Mesothelial cell of epicardium (in vitro differentiated cells): ENCODE measurements around the gene PRUNE2. TPM values are rescaled to one million over a fixed set of nuclear protein-coding genes. Genes with fewer than 3 reads are reported as not detected.

ENCODE experiments used
- DNase-seq, 2 experiments: peaks; one replicate each; pipeline ENCODE4 v3.0.0; 2021; ENCODE audit warnings: low spot score in 2 of 2; ENCODE audit not compliant: unreplicated experiment in 2 of 2
- H3K27ac Mint-ChIP-seq: 2 replicates; pipeline ENCODE4 v1.8.0; 2021; ENCODE audit warnings: mixed read lengths
- H3K27me3 Mint-ChIP-seq: 2 replicates; pipeline ENCODE4 v1.8.0; 2021; ENCODE audit warnings: low read depth, mixed read lengths
- H3K36me3 Mint-ChIP-seq: 2 replicates; pipeline ENCODE4 v1.8.0; 2021; ENCODE audit warnings: mixed read lengths
- H3K4me1 Mint-ChIP-seq: 2 replicates; pipeline ENCODE4 v1.8.0; 2021; ENCODE audit warnings: mixed read lengths
- H3K4me3 Mint-ChIP-seq: 2 replicates; pipeline ENCODE4 v1.8.0; 2021; ENCODE audit warnings: mild to moderate bottlenecking, moderate library complexity, mixed read lengths
- H3K9me3 Mint-ChIP-seq: 2 replicates; pipeline ENCODE4 v1.8.0; 2021; ENCODE audit warnings: mixed read lengths
- total RNA-seq: library from RNA; stranded (reverse); gene quantifications from 3 replicates; pipeline ENCODE4 v1.2.1, GENCODE V29; 2021
- TF ChIP-seq, protein P1 (sequence below): fragments of 200-600 bp; sonication (generic); IDR thresholded peaks from one replicate; pipeline ENCODE4 v1.5.0; 2021; ENCODE audit warnings: antibody characterized with exemption; ENCODE audit not compliant: unreplicated experiment

PRUNE2 gene
- total RNA-seq, 1 donor from 2014 or later = 3.4 TPM

DNA sequence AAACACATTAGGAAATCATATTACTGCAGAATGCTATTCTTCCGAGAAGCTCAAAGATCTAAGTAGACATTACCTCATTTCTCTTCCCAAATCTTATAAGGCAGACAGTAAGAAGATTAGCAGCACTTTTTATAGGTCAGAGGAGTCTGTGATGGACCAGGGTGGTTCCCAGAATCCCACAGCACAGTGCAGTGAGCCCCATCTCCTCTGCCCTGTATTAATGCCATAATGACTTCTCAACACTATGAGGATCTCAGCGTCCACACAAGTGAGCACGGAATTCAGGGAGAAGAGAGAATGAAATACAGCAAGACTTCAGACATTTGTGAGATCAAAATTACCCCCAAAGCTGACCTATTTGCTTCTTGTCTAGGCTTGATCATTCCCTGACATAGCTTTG lies 49.9 kb downstream of the PRUNE2 start:
- TF ChIP-seq, protein P1, sequence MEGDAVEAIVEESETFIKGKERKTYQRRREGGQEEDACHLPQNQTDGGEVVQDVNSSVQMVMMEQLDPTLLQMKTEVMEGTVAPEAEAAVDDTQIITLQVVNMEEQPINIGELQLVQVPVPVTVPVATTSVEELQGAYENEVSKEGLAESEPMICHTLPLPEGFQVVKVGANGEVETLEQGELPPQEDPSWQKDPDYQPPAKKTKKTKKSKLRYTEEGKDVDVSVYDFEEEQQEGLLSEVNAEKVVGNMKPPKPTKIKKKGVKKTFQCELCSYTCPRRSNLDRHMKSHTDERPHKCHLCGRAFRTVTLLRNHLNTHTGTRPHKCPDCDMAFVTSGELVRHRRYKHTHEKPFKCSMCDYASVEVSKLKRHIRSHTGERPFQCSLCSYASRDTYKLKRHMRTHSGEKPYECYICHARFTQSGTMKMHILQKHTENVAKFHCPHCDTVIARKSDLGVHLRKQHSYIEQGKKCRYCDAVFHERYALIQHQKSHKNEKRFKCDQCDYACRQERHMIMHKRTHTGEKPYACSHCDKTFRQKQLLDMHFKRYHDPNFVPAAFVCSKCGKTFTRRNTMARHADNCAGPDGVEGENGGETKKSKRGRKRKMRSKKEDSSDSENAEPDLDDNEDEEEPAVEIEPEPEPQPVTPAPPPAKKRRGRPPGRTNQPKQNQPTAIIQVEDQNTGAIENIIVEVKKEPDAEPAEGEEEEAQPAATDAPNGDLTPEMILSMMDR = no peak

DNA sequence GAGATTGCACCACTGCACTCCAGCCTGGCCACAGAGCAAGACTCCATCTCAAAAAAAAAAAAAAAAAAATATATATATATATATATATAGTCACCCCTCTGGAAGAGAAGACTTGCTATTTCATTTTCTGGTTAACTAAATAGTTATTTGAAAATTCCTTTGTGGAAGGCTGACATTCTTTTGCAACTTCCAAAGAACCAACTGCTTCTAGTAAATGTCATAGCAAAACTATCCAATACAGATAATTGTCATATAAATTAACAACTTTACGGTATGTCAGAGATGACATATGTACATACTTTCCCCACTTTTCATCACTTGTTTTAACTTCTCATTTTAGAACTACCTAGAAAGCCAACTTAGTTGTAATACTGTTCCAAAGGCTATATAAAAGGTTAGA lies 50.9 kb downstream of the PRUNE2 start:
- Mint-ChIP-seq H3K27me3 (no peaks in the 10 kb centered on the region), H3K9me3 (peaks cover 5% of the 10 kb centered on the region), H3K27ac (no peak overlapping the region), H3K4me3 (no peak overlapping the region), H3K4me1 (no peaks in the 10 kb centered on the region), H3K36me3 (no peaks in the 10 kb centered on the region)
- TF ChIP-seq, protein P1 = no peak
- DNase-seq = no peak

More for the DNA sequence above, 49.9 kb downstream of the PRUNE2 start:
- H3K4me1 Mint-ChIP-seq = no peaks in the 10 kb centered on the region
- peaks cover 5% of the 10 kb centered on the region for H3K9me3 Mint-ChIP-seq
- H3K4me3 Mint-ChIP-seq = no peak overlapping the region
- H3K36me3 Mint-ChIP-seq = no peaks in the 10 kb centered on the region
- no peaks in the 10 kb centered on the region for H3K27me3 Mint-ChIP-seq
- no peak for DNase-seq
- no peak overlapping the region for H3K27ac Mint-ChIP-seq

DNA sequence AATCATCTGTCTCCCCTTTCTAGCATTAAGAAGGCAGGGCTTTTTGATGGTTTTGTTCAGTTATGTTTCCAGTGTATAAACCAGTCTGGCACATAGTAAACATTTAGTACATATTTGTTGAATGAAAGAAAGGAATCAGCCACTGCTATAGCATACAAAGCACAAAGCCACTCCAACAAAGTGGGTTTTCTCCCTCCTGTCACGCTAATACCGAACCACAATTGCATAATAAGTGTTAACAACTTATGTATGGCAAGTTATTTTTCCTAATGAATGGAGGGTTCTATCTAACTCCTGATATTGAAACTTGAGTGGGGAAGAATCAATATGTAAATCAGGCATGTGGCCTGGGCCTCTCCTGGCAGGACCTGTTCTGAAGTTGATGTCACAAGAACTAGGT lies 53.9 kb downstream of the PRUNE2 start:
- DNase-seq = no peak
- no peaks in the 10 kb centered on the region for H3K36me3 Mint-ChIP-seq
- no peaks in the 10 kb centered on the region for H3K9me3 Mint-ChIP-seq
- no peak overlapping the region for H3K4me3 Mint-ChIP-seq
- H3K27ac Mint-ChIP-seq = no peak overlapping the region
- no peaks in the 10 kb centered on the region for H3K27me3 Mint-ChIP-seq
- H3K4me1 Mint-ChIP-seq = no peaks in the 10 kb centered on the region
- TF ChIP-seq, protein P1 = no peak

DNA sequence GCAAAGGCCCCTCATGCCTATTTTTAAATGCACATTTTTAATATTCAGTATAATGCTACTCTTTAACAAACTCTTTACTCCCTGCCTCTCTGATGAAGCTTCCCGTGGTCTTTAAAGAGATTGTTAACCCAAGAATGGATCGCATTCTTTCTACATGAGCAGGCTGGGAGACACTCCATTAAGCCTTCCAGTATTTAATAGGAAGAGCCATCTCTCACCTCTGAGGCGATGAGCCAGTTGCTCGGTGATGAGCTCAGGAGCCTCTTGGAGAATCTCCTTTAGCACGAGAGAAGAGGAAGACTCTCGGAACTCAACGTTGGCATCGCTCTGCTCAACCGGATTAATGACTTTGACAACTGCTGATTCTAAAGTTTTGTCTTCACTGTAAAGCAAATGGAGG lies 59.6 kb downstream of the PRUNE2 start:
- H3K9me3 Mint-ChIP-seq = no peaks in the 10 kb centered on the region
- H3K4me1 Mint-ChIP-seq = peaks cover 3% of the 10 kb centered on the region
- no peak overlapping the region for H3K4me3 Mint-ChIP-seq
- TF ChIP-seq, protein P1 = no peak
- H3K27ac Mint-ChIP-seq = no peak overlapping the region
- H3K36me3 Mint-ChIP-seq = no peaks in the 10 kb centered on the region
- peaks cover 3% of the 10 kb centered on the region for H3K27me3 Mint-ChIP-seq
- no peak for DNase-seq

DNA sequence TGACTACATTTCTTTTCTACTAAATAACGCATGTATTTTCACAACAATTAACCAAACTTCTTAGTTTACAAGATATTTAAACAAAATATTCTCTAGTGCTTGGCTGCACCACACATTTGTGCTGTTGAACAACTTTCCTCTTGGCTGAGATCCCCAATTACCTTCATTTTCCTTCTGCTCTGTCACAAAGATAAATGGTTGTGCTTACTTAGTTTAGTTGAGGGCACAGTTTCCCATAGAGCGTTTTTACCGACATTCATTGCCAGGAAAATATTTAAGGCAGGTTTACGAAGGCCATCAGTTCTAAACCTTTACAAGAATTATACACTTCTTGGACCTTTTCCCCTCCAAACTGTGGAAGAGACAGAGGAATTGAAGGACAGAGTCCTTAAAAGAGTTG lies 60.7 kb downstream of the PRUNE2 start:
- no peak overlapping the region for H3K27ac Mint-ChIP-seq

More for the DNA sequence above, 60.7 kb downstream of the PRUNE2 start:
- no peaks in the 10 kb centered on the region for H3K36me3 Mint-ChIP-seq
- TF ChIP-seq, protein P1 = no peak
- H3K4me1 Mint-ChIP-seq = peaks cover 3% of the 10 kb centered on the region
- H3K9me3 Mint-ChIP-seq = no peaks in the 10 kb centered on the region
- DNase-seq = no peak
- peaks cover 3% of the 10 kb centered on the region for H3K27me3 Mint-ChIP-seq
- H3K4me3 Mint-ChIP-seq = no peak overlapping the region
